HG03108 (cell line): ENCODE data around the gene ZFP90.
"Not testable (repeated sequence)": the region's sequence is repeated elsewhere in the genome, so short reads cannot be mapped to it uniquely, and the experiment has no call there.

Experiments
- ATAC-seq: cut with Tn5 transposase; IDR thresholded peaks from one replicate; pipeline ENCODE4 v1.9.1; 2021; ENCODE audit warnings: moderate library complexity; ENCODE audit not compliant: unreplicated experiment

ZFP90 gene

DNA sequence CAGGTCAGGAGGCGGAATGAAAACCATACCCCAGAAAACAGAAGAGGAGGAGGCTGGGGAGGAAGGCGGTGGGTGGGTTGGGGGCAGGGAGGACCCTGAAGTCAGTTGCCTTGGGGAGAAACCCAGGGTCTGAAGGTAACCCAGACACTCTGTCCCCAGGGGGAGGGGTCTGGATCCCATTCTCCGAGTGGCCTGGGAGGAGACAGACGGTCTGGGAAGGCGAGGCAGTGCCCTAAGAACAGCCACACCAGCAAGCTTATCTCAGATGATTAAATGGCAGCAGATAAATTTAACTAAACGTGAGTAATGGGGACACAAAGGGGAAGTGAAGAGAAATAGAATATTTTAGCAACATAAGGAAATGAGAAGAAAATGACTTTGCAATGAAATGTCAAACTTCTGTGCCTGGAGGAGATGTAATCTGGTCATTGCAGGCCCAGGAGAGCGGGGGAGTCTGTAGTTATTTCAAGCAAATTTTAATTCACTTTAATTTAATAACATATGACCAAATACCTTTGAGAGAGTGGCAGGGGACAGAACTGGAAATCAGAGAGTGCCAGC lies 21.4 kb upstream of the ZFP90 start:
- ATAC-seq, result no peak

GRCh38 chr16:68519225-68519745 lies 19.8 kb upstream of the ZFP90 start:
- ATAC-seq, result no peak

- no peak for ATAC-seq
Observed at GRCh38 chr16:68520649-68521086, 18.4 kb upstream of the ZFP90 start.

DNA sequence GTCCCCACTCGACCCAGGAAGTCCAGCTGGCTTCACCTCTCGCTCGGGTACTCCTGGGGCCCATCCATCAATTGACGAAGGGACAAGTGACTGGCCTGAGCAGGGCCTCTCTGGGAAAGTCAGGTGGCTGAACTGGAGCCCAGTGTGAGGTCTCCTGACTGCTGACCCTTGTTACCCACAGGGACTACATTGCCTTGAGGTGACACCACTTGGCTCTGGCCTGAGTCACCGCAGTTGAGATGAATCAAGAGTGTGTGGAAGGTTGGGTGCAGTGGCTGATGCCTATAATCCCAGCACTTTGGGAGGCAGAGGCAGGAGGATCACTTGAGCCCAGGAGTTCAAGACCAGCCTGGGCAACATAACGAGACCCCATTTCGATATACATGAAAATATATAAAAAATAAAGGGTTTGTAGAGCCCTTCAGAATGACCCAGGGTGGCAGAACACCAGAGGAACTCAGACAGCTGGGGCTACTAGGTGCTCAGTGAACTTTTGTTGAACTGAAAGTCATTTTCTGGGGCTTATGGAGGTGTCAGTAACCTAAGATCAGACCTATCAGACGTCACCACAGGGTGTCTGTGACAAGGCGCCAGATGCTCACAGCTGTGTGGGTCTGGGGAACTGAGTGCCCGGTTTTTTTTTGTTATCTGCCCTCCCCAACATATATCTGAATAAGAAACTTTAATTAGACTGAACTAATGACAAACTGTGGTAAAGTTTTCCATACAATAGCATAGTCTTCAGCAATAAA lies 14.8 kb upstream of the ZFP90 start:
- no peak for ATAC-seq

- ATAC-seq, result no peak
Observed at GRCh38 chr16:68526143-68526781, 12.8 kb upstream of the ZFP90 start.

GRCh38 chr16:68526782-68527145 lies 12.3 kb upstream of the ZFP90 start:
- ATAC-seq, result no peak

DNA sequence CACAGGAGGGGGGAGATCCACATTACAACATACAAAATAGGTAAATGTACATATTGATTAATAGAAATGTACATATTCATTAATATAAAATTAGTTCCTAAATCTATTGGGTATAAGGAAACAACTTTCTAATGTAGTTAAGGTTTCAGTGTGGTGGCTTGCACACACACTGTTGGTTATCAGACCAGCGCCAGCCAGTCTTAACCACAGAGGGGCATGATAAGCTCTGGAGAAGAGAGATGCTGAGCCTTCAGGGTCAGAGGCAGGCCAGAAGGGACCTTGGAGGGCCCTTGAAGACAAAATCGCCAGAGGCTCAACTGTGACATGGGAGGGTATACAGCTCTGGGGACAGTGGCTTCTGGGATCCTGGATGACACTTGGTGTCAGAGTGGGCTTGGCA lies 10.9 kb upstream of the ZFP90 start:
- no peak for ATAC-seq

DNA sequence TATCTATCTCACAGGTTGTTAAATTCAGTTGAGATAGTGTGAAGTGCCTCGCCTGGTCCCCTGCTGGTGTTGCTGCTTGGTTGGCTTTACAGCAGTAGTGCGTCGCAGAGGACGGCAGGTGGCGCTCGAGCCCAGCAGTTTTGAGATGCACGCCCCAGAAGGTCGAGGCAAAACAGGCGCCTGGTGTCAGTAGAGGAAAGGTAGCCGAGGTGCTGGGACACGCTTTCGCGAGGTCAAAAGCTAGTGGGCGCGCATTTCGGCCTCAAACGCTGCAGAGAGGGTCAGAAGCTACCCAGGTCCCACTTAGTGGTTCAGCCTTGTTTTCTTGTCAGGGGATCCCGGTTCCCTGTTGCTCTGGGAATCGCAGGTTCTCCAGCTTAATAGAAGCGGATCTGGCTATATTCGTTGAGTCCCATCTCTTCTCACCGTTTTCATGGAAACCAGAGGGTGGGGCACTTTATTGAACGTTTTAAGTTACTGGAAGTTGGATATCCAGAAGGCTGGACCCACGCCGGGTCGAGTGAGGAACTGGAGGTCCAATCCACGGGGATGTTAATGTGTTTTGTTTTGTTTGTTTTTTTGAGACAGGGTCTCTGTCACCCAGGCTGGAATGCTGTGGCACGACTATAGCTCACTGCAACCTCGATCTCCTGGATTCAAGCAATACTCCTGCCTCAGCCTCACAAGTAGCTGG lies 10.3 kb upstream of the ZFP90 start:
- ATAC-seq, result peak; percentile 74

DNA sequence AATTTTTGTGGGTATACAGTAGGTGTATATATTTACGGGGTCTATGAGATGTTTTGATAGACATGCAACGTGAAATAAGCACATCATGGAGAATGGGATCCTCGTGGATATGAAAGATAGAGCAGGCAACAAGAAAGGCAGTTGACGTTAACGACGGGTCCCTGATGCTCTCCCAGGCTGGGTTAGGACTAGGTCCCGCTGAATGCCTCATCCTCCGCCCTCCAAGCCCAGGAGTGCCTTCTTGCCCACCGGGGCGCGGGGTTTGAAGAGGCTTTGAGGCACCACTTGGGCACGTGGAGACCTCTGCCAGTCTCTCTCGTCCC lies 9.5 kb upstream of the ZFP90 start:
- peak; percentile 13 for ATAC-seq

GRCh38 chr16:68529931-68530701 lies 9.0 kb upstream of the ZFP90 start:
- peak; percentile 81 for ATAC-seq

GRCh38 chr16:68533937-68534336 lies 5.2 kb upstream of the ZFP90 start:
- no peak for ATAC-seq

- ATAC-seq, result no peak
Observed at GRCh38 chr16:68535331-68535730, 3.8 kb upstream of the ZFP90 start.

- no peak for ATAC-seq
Observed at GRCh38 chr16:68539711-68540239, 684 bp downstream of the ZFP90 start.

GRCh38 chr16:68548947-68549346 lies 9.9 kb downstream of the ZFP90 start:
- no peak for ATAC-seq

DNA sequence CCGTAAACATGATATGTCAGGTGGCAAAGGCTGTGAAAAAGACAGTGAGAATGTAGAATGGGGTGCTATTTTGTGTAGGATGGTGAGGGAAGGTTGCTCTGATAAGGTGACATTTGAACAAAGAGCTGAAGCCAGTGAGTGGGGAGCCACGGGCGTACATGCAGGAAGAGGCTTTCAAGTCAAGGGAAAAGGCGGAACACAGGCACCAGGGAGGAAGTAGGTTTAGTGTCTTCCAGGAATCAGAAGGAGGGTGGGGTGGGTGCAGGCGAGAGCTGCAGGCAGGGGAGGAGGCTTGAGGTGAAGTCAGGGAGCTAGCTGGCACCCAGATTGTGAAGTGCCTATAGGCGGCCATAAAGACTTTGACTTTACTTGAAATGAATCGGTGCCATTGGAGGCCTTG lies 14.1 kb downstream of the ZFP90 start:
- ATAC-seq, result no peak

DNA sequence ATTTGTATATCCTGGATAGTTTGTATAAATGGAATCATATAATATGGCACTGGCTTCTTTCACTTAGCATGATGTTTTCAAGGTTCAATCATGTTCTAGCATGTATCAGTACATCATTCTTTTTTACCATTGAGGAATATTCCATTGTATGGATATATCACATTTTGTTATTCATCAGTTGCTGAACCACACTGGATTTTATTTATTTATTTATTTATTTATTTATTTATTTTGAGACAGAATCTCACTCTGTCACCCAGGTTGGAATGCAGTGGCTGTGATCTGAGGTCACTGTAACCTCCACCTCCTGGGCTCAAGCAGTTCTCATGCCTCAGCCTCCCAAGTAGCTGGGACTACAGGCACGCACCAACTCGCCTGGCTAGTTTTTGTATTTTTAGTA lies 21.2 kb downstream of the ZFP90 start:
- not testable (repeated sequence) for ATAC-seq

- no peak for ATAC-seq
Observed at GRCh38 chr16:68563631-68564381, 24.7 kb downstream of the ZFP90 start.

DNA sequence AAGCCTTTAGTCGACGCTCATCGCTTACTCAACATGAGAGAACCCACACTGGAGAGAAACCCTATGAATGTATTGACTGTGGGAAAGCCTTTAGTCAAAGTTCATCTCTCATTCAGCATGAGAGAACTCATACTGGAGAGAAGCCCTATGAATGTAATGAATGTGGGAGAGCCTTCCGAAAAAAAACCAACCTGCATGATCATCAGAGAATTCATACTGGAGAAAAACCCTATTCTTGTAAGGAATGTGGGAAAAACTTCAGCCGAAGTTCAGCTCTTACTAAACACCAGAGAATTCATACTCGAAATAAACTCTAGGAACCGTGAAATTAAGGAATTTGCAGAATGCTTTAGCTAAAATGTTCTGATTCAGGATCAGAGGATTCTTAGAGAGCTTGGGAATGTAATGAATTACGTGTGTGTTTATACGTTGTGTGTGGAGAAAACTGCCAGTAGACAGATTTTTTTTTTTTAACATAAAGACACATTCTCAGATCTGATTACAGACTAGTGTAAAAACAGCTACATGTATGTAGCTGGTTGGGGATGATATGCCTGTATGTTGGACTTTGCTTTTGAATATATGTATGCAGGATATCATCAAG lies 25.4 kb downstream of the ZFP90 start:
- no peak for ATAC-seq

DNA sequence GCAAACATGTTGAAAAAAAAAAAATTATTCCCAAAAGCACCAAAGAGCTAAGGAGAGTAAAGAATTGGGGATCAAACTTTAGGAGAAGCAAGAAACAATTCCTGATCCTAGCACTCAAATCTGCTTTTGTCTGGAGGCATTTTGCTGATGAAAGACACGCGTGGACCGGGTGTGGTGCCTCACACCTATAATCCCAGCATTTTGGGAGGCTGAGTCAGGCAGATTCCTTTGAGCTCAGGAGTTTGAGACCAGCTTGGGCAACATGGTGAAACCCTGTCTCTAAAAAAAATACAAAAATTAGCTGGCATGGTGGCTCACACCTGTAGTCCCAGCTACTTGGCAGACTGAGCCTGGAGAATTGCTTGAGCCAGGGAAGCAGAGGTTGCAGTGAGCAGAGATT lies 35.4 kb downstream of the ZFP90 start:
- no peak for ATAC-seq

- ATAC-seq, result no peak
Observed at GRCh38 chr16:68575082-68575481, 36.0 kb downstream of the ZFP90 start.
